ENCODE data around the gene PRLR. TPM values are rescaled to one million over a fixed set of nuclear protein-coding genes. Genes with fewer than 3 reads are reported as not detected.

PRLR gene
- total RNA-seq, 1 donor from 2014 or later: 1.6 TPM

GRCh38 chr5:35212122-35212982 lies 17.9 kb downstream of the PRLR start:
- intact Hi-C loops (cut with DNase I): no loop called here
- DNase-seq (no peak), ATAC-seq (no peak)
- Histone ChIP-seq H3K4me3 (no peak overlapping the region), H3K4me1 (no peaks in the 10 kb centered on the region), H3K27me3 (no peaks in the 10 kb centered on the region), H3K9me3 (no peaks in the 10 kb centered on the region), H3K27ac (no peak overlapping the region), H3K36me3 (no peaks in the 10 kb centered on the region)
- TF ChIP-seq CTCF (IDR thresholded peaks at IDR 0.05): no peak

- no peaks in the 10 kb centered on the region for H3K4me1 ChIP-seq
- H3K27me3 ChIP-seq: no peaks in the 10 kb centered on the region
- TF ChIP-seq CTCF (IDR thresholded peaks at IDR 0.05): no peak
- intact Hi-C loops (cut with DNase I): no loop called here
- ATAC-seq (no peak), DNase-seq (no peak)
- no peaks in the 10 kb centered on the region for H3K9me3 ChIP-seq
- H3K36me3 ChIP-seq: no peaks in the 10 kb centered on the region
- no peak overlapping the region for H3K4me3 ChIP-seq
- H3K27ac ChIP-seq: no peak overlapping the region
These were observed 20.4 kb downstream of the PRLR start for GRCh38 chr5:35209862-35210261.

GRCh38 chr5:35205606-35206005 lies 24.7 kb downstream of the PRLR start:
- no peaks in the 10 kb centered on the region for H3K4me1 ChIP-seq
- no peak for DNase-seq
- no peak for TF ChIP-seq CTCF (IDR thresholded peaks at IDR 0.05)
- no peak for ATAC-seq
- H3K27me3 ChIP-seq: no peaks in the 10 kb centered on the region
- no peaks in the 10 kb centered on the region for H3K9me3 ChIP-seq
- H3K36me3 ChIP-seq: no peaks in the 10 kb centered on the region
- no peak overlapping the region for H3K4me3 ChIP-seq
- intact Hi-C loops (cut with DNase I): no loop called here
- H3K27ac ChIP-seq: no peak overlapping the region

- intact Hi-C loops (cut with DNase I): no loop called here
- Histone ChIP-seq H3K27me3 (no peaks in the 10 kb centered on the region), H3K4me1 (no peaks in the 10 kb centered on the region), H3K27ac (no peak overlapping the region), H3K4me3 (no peak overlapping the region), H3K9me3 (no peaks in the 10 kb centered on the region), H3K36me3 (no peaks in the 10 kb centered on the region)
- DNase-seq (no peak), ATAC-seq (no peak)
- no peak for TF ChIP-seq CTCF (IDR thresholded peaks at IDR 0.05)
These were observed 25.1 kb downstream of the PRLR start for GRCh38 chr5:35205186-35205585.

GRCh38 chr5:35203403-35203802 lies 26.9 kb downstream of the PRLR start:
- ATAC-seq: no peak
- no peak for TF ChIP-seq CTCF (IDR thresholded peaks at IDR 0.05)
- Histone ChIP-seq H3K27ac (no peak overlapping the region), H3K36me3 (no peaks in the 10 kb centered on the region), H3K27me3 (no peaks in the 10 kb centered on the region), H3K4me3 (no peak overlapping the region), H3K4me1 (peaks cover 6% of the 10 kb centered on the region), H3K9me3 (no peaks in the 10 kb centered on the region)
- intact Hi-C loops (cut with DNase I): no loop called here
- no peak for DNase-seq
